ENCODE results near the gene TAC3.

GRCh38 chr12:57057067-57057751 lies 40.9 kb upstream of the TAC3 start:
- TF ChIP-seq, protein P1, sequence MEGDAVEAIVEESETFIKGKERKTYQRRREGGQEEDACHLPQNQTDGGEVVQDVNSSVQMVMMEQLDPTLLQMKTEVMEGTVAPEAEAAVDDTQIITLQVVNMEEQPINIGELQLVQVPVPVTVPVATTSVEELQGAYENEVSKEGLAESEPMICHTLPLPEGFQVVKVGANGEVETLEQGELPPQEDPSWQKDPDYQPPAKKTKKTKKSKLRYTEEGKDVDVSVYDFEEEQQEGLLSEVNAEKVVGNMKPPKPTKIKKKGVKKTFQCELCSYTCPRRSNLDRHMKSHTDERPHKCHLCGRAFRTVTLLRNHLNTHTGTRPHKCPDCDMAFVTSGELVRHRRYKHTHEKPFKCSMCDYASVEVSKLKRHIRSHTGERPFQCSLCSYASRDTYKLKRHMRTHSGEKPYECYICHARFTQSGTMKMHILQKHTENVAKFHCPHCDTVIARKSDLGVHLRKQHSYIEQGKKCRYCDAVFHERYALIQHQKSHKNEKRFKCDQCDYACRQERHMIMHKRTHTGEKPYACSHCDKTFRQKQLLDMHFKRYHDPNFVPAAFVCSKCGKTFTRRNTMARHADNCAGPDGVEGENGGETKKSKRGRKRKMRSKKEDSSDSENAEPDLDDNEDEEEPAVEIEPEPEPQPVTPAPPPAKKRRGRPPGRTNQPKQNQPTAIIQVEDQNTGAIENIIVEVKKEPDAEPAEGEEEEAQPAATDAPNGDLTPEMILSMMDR (IDR thresholded peaks at IDR 0.05): no peak
- TF ChIP-seq POLR2A (IDR thresholded peaks at IDR 0.05): no peak

Measured in ovary (tissue), 3 donors.